ENCODE measurements around the gene ZNF831. TPM values are rescaled to one million over a fixed set of nuclear protein-coding genes. Genes with fewer than 3 reads are reported as not detected.

The ZNF831 gene
- total RNA-seq, 4 donors from 2014 or later, result 0.15 to 1.2 (median 0.37) TPM

DNA sequence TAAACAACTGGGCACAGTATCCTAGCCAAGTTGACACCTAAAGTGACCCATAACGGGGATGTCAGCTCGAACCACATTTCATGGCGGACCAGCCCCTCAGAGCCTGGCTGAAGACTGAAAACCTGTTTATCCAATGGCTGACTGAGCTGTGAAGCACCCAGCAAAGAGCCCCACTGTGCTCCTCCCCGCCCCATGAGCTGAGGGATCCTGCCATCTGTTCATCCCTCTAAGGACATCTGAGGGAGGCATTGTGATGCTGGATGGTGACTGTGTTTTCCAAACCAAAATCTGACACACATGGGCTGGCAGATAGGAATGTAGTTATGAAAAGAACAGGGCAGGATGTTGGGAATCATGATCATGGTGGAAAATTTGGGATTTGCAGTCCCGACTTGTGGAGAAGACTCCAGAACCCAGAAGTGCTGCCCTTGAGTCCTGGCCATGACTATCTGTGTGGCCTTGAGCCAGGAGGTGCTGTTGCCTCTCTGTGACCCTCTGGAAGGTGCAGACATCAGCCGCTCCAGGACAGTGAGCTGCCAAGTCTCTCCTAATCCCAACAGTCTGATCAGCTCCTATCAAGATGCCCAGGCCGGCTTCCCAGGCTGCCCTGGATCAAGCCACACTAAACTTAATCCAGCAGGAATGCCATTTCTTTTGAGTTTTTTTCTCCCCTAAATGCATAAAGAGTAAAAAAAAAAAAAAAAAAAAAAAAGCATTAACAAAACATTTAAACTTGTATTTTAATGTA, 142.5 kb downstream of the ZNF831 start:
- Histone ChIP-seq H3K4me1 (no peaks in the 10 kb centered on the region), H3K4me3 (no peak overlapping the region), H3K36me3 (no peaks in the 10 kb centered on the region), H3K27me3 (peaks cover 61% of the 10 kb centered on the region), H3K27ac (no peak overlapping the region), H3K9me3 (no peaks in the 10 kb centered on the region)
- no peak for ATAC-seq
- WGBS, 2 donors (ENCODE audit: low coverage in 1 of 2), result 76 to 100% methylated on average over 1 to 4 of the region's 7 CpGs
- TF ChIP-seq POLR2A (IDR thresholded peaks at IDR 0.05) (no peak), EP300 (IDR thresholded peaks at IDR 0.05) (no peak), POLR2AphosphoS5 (IDR thresholded peaks at IDR 0.05) (no peak)
- TF ChIP-seq, protein P1, sequence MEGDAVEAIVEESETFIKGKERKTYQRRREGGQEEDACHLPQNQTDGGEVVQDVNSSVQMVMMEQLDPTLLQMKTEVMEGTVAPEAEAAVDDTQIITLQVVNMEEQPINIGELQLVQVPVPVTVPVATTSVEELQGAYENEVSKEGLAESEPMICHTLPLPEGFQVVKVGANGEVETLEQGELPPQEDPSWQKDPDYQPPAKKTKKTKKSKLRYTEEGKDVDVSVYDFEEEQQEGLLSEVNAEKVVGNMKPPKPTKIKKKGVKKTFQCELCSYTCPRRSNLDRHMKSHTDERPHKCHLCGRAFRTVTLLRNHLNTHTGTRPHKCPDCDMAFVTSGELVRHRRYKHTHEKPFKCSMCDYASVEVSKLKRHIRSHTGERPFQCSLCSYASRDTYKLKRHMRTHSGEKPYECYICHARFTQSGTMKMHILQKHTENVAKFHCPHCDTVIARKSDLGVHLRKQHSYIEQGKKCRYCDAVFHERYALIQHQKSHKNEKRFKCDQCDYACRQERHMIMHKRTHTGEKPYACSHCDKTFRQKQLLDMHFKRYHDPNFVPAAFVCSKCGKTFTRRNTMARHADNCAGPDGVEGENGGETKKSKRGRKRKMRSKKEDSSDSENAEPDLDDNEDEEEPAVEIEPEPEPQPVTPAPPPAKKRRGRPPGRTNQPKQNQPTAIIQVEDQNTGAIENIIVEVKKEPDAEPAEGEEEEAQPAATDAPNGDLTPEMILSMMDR (IDR thresholded peaks at IDR 0.05), result no peak

DNA sequence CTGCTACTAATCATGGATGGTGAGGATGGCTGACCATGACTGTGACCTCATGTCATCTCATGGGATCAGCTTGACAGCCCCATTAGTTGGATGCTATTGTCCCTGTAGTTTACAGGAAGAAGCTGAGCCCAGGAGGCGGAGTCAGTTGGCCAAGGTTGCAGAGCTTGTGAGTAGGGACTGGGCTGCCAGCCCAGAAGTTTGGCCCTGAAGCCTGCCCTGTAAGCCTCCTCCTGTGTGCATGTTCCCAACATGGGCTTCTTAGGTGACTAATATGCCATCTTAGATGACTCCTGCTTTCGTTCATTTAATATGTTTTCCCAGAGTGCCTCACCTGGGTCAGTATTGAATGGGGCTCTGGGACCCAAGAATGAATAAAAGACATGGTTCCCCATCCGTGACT, 143.6 kb downstream of the ZNF831 start:
- Histone ChIP-seq H3K9me3 (no peaks in the 10 kb centered on the region), H3K27ac (no peak overlapping the region), H3K36me3 (no peaks in the 10 kb centered on the region), H3K27me3 (peaks cover 49% of the 10 kb centered on the region), H3K4me1 (no peaks in the 10 kb centered on the region), H3K4me3 (no peak overlapping the region)
- 94% methylated on average over 2 to 3 of the region's 3 CpGs for WGBS, 2 donors (ENCODE audit: low coverage in 1 of 2)
- TF ChIP-seq, protein P1 (IDR thresholded peaks at IDR 0.05), result no peak
- no peak for TF ChIP-seq EP300 (IDR thresholded peaks at IDR 0.05)
- no peak for TF ChIP-seq POLR2A (IDR thresholded peaks at IDR 0.05)
- no peak for TF ChIP-seq POLR2AphosphoS5 (IDR thresholded peaks at IDR 0.05)
- no peak for ATAC-seq

Other genes starting within 250 kb of the ZNF831 start
- 10 to 100 TPM; 26.5 to 48.6 (median 36.1) TPM for gene NELFCD, start 182.6 kb upstream of the ZNF831 start, total RNA-seq
- 100 to 1,000 TPM; 167 to 222 (median 176) TPM for gene CTSZ, start 156.6 kb upstream of the ZNF831 start, total RNA-seq
- gene TUBB1, start 144.4 kb upstream of the ZNF831 start, total RNA-seq, result under 1 TPM in 1 of 4 donors, not detected in 3; 0.15 TPM
- 10 to 100 TPM; 23.1 to 40.6 (median 35.4) TPM for gene ATP5F1E, start 131.5 kb upstream of the ZNF831 start, total RNA-seq
- 10 to 100 TPM; 35.1 to 60.8 (median 40.0) TPM for gene PRELID3B, start 121.0 kb upstream of the ZNF831 start, total RNA-seq
- 1 to 10 TPM in 3 of 4 donors, under 1 TPM in 1; 0.40 to 9.7 (median 5.5) TPM for gene EDN3, start 136.8 kb downstream of the ZNF831 start, total RNA-seq